ENCODE data around the gene NEUROD2. TPM values are rescaled to one million over a fixed set of nuclear protein-coding genes. Genes with fewer than 3 reads are reported as not detected.

The NEUROD2 gene
- total and polyA plus RNA-seq, 2 of the 8 experiments (the other 6 are each of a cell fraction or from before 2014, with no cell fraction given) = not detected

DNA sequence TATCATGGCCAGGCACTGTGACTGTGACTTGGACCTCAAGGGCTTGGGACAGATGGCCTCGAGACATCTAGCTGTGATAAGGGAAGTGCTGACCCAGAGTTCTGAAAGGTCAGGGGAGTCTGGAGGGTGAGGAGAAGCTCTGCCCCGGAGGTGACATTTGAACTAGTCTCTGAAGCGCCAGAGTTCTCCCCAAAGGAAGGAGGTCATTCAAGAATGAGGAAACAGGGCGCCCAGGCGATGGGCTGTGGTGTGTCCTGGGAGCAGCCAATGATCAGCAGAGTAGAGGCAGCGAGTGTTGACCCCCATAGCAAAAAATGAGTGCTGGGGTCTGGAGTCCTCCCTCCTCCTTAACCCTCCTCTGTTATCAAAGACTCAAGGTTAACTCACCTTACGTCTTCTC, 34.2 kb upstream of the NEUROD2 start:
- no peak for DNase-seq (ENCODE audit: low read depth in 1 of 2, low spot score in 2 of 2)
- no peak overlapping the region for H2BK5ac ChIP-seq (ENCODE audit: low read depth, low read length)
- H3K4me3 ChIP-seq (ENCODE audit: extremely low read depth in 1 of 4, insufficient read depth in 2 of 4, low read depth in 3 of 4, low read length in 4 of 4) = no peak overlapping the region
- no peak overlapping the region for H4K8ac ChIP-seq (ENCODE audit: extremely low read depth, insufficient read depth, low read length)
- H3K23me2 ChIP-seq (ENCODE audit: low read depth, low read length) = peaks cover 8% of the 10 kb centered on the region
- H2BK20ac ChIP-seq (ENCODE audit: low read length) = no peak overlapping the region
- no peak overlapping the region for H3K23ac ChIP-seq (ENCODE audit: insufficient read length)
- H4K20me1 ChIP-seq (replicated peaks in 1 of 2; ENCODE audit: control insufficient read depth in 1 of 2, insufficient read depth in 2 of 2, low read length in 2 of 2) = peaks cover 3 to 29% of the 10 kb centered on the region in 2 experiments
- TF ChIP-seq CREB1 (IDR thresholded peaks at IDR 0.05) (no peak), POLR2AphosphoS5 (IDR thresholded peaks at IDR 0.05; ENCODE audit: low read depth, low read length) (no peak), CBX8 (IDR thresholded peaks at IDR 0.05; ENCODE audit: borderline replicate concordance, low read depth, low read length) (no peak), SAP30 (IDR thresholded peaks at IDR 0.05; ENCODE audit: insufficient read depth, insufficient replicate concordance, low read length) (no peak), KDM4A (IDR thresholded peaks at IDR 0.05; ENCODE audit: low read depth, low read length, severe bottlenecking) (no peak), NRF1 (IDR thresholded peaks at IDR 0.05; ENCODE audit: low read depth, low read length) (no peak), EZH2 (IDR thresholded peaks at IDR 0.05; ENCODE audit: low read depth, low read length, severe bottlenecking) (no peak), CBX5 (IDR thresholded peaks at IDR 0.05; ENCODE audit: low read depth, low read length) (no peak), CHD1 (IDR thresholded peaks at IDR 0.05; ENCODE audit: low read depth, low read length) (no peak)
- no peak overlapping the region for H3K27ac ChIP-seq (ENCODE audit: low read depth, low read length)
- H3K4ac ChIP-seq (replicated peaks; ENCODE audit: insufficient read length, low read depth, low read length) = no peak overlapping the region
- ChIA-PET CTCF (ENCODE audit: partially characterized antibody) (interaction anchor here (0.6 to 49.2 kb wide), 5 partner anchors 10 to 134 kb away, joined by 3 to 1885 read pairs (median 133); partner anchors contain the start of genes ERBB2, PGAP3, PNMT and PPP1R1B), POLR2A (ENCODE audit: partially characterized antibody) (interaction anchor here (0.7 to 7.7 kb wide), 6 partner anchors 9 to 55 kb away, joined by 3 to 39 read pairs (median 3); no protein-coding TSS in a partner anchor)
- H3K14ac ChIP-seq (ENCODE audit: insufficient read length) = no peak overlapping the region
- 0 out of 7 replicates have a peak, but pooled peaks cover 0 to 3% (median 0%) of the 10 kb centered on the region in 4 experiments for H3K27me3 ChIP-seq (replicated peaks in 1 of 4; ENCODE audit: control insufficient read depth in 3 of 4, extremely low read depth in 1 of 4, insufficient read depth in 3 of 4, low read length in 3 of 4)
- no peak overlapping the region for H2BK120ac ChIP-seq (replicated peaks; ENCODE audit: low read depth, low read length)
- FAIRE-seq = no peak
- no peak overlapping the region for H3K4me2 ChIP-seq (ENCODE audit: insufficient read depth in 1 of 2, low read depth in 2 of 2, low read length in 2 of 2)
- H2BK15ac ChIP-seq (ENCODE audit: low read length) = 0 out of 2 replicates have a peak overlapping the region, but pooled peaks have one; percentile 61
- H2AK5ac ChIP-seq (ENCODE audit: low read depth, low read length) = no peak overlapping the region
- H3K18ac ChIP-seq (ENCODE audit: extremely low read depth, low read length) = no peak overlapping the region
- peaks cover 43% of the 10 kb centered on the region for H3K79me1 ChIP-seq (ENCODE audit: low read depth, low read length)
- no peak overlapping the region for H2BK12ac ChIP-seq (ENCODE audit: low read depth, low read length)
- no peak overlapping the region for H3K9ac ChIP-seq (replicated peaks in 1 of 4; ENCODE audit: extremely low read depth in 1 of 4, low read depth in 3 of 4, low read length in 3 of 4)
- H3K9me3 ChIP-seq (ENCODE audit: insufficient read depth in 2 of 2, low read depth in 1 of 2, low read length in 1 of 2) = no peaks in the 10 kb centered on the region
- peaks cover 8 to 74% of the 10 kb centered on the region in 2 experiments for H3K79me2 ChIP-seq (ENCODE audit: control insufficient read depth in 1 of 2, insufficient read depth in 2 of 2, low read length in 2 of 2)
- 83% methylated on average over 7 of the region's 7 CpGs; no CpG with 5 or more reads in 1 of the 2 experiments for WGBS, 2 experiments (ENCODE audit: extremely low coverage in 1 of 2, insufficient coverage in 1 of 2, insufficient read length in 1 of 2, insufficient replicate concordance in 2 of 2, low coverage in 1 of 2, low lambda C conversion rate in 2 of 2, missing lambda C conversion rate in 1 of 2)
- H4K5ac ChIP-seq (ENCODE audit: insufficient read length, low read depth, low read length) = no peak overlapping the region
- no peak overlapping the region for H2AFZ ChIP-seq (ENCODE audit: low read length)
- H3K56ac ChIP-seq (replicated peaks; ENCODE audit: insufficient read length, low read depth, low read length) = no peak overlapping the region
- H3K4me1 ChIP-seq (replicated peaks in 1 of 4; ENCODE audit: control insufficient read depth in 3 of 4, insufficient read depth in 4 of 4, low read length in 3 of 4) = peaks cover 7 to 21% (median 15%) of the 10 kb centered on the region in 4 experiments
- H4K91ac ChIP-seq (replicated peaks; ENCODE audit: insufficient read length, low read length) = no peak overlapping the region
- H3K36me3 ChIP-seq (ENCODE audit: control insufficient read depth in 2 of 4, insufficient read depth in 4 of 4, low read length in 3 of 4) = no peaks in the 10 kb centered on the region
